ENCODE results near the gene EIF4G3.
A peak's percentile ranks its signal among the peaks of the same experiment; 100 is the strongest.
"Not testable (repeated sequence)": the region's sequence is repeated elsewhere in the genome, so short reads cannot be mapped to it uniquely, and the experiment has no call there.

Gene EIF4G3

DNA sequence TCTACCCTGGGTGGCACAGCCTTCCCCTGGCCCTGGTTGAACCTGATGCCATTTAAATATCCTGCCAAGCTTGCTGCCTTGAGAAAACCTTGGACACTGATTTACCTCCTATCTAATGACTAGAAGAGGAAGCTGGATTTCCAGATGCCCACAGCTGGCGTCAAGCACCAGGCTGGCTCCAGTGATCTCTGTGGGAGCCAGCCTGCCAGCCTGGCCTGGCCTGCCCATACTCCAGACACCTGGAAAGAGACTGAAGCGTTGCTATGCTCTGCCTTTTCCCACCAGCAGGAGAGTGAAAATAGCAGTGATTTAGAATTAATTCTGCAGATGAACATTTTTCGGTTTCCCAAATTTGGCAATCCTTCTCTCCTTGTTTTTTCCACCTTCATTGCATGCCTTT lies 11.5 kb upstream of the EIF4G3 start:
- no peak for DNase-seq

DNA sequence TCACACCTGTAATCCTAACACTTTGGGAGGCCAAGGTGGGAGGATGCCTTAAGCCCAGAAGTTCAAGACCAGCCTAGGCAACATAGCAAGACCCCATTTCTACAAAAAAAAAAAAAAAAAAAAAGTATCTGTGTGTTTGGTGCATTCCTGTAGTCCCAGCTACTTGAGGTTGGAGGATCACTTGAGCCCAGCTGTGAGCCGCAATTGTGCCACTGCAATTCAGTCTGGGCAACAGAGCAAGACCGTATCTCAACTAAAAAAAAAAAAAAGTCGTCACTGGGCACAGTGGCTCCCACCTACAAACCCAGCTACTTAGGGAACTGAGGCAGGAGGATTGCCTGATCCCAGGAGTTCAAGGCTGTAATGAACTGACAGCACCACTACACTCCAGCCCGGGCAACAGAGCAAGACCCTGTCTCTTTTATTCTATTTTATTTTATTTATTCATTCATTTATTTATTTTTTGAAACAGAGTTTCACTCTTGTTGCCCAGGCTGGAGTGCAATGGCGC lies 8.6 kb upstream of the EIF4G3 start:
- no peak for DNase-seq

DNA sequence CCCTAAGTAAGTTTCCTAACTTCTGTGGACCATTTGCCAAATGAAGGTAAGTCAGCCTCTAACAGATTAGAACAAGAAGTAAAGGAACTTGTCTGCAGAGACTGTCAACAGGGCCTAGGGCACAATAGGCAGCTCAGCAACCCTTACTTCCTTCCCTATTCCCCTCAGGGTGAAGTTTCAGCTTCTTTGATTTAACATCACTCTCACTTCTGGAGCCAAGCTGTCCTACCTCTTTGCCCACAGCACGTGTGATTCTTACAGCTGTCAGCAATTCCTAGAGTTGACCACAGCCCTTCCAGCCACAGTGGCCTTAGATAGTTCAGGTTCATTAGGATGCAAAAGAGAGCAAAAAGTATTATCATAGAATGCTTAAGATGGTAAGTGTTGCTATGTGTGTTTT lies 7.6 kb upstream of the EIF4G3 start:
- no peak for DNase-seq

DNA sequence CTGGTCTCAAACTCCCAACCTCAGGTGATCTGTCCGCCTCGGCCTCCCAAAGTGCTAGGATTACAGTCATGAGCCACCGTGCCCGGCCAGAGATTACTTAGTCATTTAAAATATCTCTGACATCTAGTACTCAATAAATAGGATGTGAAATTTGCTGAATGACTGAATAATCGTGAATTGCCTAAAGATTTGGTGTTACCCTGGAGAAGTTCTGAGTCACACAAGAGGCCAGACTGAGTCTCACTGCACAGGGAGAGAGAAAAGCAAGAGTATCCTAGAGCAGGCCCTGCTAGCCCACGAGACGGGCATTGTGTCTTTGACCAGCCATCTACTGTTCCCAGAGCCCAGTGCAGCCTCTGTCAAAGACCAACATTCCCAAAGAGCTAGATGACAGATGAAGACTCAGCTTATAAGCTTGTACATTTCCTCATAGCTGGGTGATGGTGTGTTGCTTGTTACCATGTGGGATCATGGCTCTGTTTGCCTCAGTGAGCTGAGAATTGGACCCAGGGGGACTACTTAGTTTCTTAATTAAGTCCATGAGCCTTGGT lies 5.6 kb upstream of the EIF4G3 start:
- DNase-seq: no peak

DNA sequence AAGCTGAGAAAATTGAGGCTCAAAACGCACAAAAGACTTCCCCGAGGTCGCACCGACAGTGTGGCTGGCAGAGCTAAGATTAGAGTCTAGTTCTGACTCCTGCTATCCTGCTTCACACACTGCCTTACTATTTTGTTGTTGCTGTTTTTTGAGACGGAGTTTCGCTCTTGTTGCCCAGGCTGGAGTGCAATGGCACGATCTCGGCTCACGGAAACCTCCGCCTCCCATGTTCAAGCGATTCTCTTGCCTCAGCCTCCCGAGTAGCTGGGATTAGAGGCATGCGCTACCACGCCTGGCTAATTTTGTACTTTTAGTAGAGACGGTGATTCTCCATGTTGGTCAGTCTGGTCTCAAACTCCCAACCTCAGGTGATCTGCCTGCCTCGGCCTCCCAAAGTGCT lies 1.6 kb upstream of the EIF4G3 start:
- not testable (repeated sequence) for DNase-seq

DNA sequence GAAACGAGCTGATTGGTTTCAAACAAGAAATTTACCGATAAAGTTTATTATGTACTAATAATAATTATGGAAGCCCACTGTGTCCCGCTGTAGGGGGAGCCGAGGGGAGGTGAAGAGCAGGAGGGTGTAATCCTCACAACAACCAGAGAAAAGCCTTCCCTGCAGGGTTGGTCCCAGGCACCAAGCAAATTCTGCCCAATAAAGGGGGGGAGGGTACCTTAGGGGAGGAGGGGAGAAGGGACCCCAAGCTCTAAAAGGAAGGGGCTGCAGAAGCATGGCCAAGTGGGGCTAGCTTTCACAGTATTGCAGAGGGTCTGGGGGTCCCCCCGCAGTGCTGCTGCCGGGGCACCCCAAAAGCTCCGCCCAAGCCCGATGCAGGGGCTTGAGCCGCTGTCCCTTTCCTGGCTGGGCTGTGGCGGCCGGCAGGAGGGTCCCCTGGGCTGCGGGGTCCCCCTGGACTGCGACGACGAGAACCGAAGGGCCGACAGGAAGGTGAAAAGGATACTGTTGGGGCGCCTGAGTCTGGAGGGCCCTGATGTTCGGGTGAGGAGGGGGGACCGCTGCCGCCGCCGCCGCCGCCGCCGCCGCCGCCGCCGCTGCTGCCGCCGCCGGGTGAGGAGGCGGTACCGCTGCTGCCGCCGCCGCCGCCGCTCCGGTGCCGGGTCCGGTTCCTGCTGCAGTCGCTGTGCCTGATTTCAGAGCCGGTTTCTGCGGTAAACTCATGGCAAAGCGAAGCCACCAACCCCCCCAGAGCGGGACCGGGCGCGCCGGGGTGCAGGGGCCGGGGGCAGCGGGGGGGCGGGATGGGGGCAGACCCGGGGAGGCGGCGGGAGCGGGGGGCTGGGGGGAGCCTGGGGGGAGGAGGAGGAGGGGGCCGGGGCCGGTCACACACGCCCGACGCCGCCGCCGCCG lies 771 bp downstream of the EIF4G3 start:
- DNase-seq: peak in 1 of 2 experiments; percentile 15

DNA sequence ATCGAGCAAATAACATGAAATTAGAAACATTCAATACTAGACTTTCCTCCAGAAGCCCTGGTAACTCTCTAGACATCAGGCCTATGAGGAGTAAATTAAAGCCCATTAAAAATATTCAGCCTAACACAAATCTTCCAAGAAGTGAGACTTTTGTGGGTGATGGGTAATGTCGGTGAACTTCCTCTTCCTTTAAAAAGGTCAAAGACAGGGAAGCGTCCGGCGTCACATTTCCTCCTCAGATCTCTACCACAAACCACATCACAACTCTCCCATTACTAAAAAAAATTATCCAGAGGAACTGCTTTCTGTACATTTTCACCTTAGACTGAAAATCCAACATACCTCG lies 1.4 kb downstream of the EIF4G3 start:
- DNase-seq: no peak

DNA sequence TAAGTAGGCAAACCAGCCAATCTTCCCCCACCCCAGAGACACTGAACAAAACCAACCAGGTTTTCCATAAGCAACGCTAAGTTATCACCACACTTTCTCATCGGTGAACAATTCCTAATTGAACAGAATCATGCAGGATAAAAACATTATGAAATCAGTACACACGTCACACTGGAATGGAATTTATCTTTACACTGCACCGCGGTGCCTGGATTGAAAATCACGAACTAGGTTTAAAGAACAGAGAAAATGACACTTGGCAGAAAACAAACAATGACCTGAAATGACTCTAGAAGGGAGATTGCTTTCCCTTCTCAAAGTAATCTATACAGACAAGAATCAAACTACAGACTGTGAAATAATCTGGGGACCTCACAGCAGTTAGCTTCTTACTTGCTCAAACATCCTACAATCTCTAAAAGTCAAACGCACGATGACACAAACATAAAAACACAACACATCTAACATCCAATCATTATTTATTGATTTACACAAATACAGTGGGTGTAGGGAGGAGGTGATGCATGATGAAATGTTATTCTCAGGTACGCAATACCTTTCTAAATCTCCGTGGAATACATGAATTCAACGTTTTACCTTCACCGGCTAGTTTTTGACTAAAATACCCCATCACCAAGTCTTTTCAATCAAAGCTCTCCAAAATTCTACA lies 1.9 kb downstream of the EIF4G3 start:
- DNase-seq: no peak

DNA sequence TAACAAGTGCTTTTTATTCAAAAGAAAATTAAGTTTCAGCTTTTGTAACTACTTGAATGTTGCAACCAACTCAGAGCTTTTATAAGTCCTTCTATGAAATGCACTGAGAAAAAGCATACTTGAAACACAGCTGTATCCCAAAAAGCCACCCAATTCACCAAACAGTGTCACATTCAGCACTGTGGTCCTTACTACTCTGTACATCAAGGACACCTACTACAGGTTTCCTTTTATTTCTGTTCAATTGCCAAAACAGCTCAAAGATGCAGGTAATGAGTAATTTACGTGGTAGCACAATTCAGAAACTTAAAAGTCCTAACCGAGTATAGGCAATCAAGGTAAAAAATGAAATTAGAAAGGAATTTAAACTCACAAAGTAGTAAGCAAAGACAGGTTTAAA lies 2.5 kb downstream of the EIF4G3 start:
- no peak for DNase-seq

DNA sequence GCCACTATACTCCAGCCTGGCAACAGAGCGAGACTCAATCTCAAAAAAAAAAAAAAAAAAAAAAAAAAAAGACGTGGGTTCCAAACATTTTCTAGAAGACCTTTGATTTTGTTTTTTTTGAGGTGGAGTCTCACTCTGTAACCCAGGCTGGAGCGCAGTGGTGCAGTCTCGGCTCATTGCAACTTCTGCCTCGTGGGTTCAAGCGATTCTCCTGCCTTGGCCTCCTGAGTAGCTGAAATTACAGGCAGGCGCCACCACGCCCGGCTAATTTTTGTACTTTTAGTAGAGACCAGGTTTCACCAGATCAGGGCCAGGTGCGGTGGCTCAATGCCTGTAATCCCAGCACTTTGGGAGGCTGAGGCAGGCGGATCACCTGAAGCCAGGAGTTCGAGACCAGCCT lies 3.6 kb downstream of the EIF4G3 start:
- DNase-seq: not testable (repeated sequence)

DNA sequence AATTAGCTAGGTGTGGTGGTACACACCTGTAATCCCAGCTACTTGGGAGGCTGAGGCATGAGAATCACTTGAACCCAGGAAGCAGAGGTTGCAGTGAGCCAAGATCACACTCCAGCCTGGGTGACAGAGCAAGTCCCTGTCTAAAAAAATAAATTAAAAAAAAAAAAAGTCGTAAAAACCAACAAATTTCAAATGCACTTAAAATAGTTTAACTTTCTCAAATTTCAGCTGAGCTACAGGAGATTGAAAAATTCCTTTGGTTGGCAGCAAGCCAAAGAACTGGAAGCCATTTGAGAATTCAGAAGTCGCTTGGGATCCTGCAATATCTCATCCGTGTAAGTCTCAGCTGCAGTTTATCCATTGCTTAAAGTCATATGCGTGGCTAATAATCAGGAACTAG lies 5.9 kb downstream of the EIF4G3 start:
- DNase-seq: not testable (repeated sequence)

DNA sequence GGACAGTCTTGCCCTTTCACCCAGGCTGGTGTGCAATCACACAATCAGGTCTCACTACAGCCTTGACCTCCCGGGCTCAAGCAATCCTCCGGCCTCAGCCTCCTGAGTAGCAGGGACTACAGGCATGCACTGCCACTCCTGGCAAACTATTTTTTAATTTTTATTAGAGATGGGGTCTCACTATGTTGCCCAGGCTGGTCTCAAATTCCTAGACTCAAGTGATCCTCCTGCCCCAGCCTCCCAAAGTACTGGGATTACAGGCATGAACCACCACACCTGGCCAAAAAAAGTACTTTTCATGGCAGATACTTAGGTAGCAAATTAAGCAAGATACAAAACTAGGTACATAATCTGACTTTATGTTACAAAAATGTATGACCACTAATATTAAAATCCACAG lies 8.3 kb downstream of the EIF4G3 start:
- no peak for DNase-seq

DNA sequence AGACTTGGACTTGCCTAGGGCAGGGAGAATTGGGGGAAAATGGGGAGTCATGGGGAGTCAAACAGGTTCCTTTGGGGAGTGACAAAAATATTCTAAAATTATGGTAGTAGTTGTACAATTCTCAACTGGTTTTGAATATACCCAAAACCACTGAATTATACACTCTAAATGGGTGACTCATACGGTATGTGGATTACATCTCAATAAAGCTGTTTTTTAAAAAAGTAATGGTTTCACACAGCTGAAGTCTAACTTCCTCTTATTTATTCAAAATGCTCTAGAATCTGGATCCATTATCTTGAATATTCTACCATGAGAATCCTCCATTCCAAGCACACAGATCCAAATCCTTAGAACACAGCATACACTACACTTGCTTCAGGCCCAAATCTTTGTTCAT lies 11.1 kb downstream of the EIF4G3 start:
- no peak for DNase-seq

DNA sequence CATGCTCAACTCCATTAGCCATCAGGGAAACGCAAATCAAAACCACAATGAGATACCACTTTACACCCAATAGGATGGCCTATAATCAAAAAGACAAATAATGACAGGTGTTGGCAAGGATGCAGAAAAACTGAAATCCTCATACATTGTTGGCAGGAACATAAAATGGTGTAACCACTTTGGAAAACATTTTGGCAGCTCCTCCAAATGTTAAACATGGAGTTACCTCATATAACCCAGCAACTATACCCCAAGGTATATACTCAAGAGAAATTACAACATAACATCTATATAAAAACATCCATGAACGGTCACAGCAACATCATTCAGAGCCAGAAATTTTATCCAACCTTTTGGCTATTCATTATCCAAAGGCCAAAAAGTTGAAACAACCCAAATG lies 11.6 kb downstream of the EIF4G3 start:
- no peak for DNase-seq

DNA sequence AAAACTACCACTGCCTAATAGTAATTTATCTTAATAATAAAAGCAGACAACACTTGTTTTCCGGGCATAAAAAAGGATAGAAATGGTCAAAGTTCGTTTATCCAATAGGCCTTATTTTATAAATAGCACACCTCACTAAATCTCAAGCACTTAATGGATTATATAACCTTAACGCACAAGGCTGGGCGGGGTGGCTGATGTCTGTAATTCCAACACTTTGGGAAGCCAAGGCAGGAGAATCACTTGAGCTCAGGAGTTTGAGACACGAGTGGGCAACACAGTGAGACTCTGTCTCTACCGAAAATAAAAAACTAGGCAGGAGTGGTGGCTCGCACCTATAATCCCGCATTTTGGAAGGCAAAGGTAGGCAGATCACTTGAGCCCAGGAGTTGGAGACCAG lies 12.4 kb downstream of the EIF4G3 start:
- no peak for DNase-seq

DNA sequence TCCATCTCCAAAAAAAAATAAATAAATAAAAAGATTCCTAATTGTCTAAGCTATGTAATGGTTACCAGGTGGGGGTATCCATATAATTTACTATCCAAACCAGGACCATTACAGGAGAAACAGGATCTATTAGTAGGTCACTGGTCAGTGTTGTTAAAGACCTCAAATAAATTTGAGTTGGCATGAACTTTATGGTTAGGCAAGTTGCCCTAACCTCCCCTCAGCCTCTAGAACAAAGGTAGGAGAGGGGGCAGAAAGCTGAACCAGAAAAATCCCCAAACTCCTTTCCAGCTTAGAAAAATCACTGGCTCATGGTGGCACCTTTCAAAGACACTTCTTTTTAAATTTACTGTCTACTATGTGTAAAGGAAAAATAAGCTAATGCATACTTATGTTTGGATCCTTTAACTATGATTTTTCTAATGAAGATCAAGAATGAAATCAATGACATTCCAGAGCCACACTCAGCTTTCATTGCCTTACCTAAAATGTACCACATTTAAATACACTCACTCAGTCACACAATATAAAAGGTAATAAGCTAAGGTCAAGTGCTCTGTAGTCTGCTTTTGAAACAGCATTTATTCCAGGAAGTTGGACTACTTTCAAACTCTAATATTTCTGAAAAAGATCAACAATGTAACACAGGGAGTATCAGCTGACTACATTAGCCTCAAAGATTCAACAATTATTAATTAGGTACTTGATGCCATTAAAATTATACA lies 13.8 kb downstream of the EIF4G3 start:
- DNase-seq: no peak

DNA sequence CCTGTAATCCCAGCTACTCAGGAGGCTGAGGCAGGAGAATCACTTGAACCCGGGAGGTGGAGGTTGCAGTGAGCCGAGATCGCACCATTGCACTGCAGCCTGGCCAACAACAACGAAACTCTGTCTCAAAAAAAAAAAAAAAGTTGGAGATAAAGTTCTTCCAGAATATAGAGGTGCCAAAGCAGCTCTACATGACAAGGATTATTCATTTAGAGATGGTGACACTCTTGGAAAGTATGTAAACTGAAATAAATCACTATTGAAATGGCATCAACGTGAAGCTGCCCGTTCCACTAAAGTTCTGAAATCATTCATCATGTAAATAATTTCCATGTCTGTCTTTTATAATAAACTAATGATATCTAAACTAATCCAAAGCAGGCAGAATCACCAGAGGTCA lies 14.9 kb downstream of the EIF4G3 start:
- no peak for DNase-seq

DNA sequence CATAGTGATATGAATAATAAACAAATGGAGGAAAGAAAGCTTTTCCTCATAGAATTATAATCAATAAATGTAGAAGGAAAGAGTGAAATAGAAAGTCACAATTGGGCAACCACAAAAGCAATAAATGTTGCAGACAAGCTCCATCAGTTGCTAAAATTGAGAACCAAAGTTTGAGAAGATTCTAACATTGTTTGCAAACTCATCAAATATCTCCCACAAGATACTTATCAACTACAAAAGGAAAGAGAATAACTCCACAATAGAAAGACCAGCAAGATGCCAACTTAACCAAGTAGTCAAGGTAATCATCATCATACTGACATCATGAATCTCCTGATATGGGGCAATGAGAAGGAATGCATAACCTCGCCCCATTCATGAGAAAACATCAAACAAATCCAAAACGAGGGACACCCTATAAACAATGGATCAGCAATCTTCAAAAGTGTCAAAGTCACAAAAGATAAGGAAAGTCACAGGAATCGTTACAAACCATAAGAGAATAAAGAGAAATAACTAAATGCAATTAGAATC lies 16.4 kb downstream of the EIF4G3 start:
- DNase-seq: no peak

DNA sequence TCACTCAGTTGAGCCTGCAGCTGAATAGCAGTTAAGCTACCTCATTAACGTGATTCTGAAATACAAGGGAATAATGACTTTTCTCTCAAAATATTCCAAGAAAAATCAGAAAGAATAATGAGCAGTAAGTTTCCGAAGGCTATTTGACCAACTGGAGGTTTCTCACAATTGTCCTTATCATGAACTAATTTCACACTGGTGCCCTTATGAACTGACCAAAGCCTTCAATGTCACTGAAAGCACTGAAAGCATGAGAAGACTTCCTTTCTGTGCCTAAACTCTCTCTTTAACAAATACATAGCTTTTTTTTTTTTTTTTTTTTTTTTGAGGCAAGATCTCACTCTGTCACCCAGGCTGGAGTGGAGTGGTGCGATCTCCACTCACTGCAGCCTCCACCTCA lies 18.8 kb downstream of the EIF4G3 start:
- no peak for DNase-seq

DNA sequence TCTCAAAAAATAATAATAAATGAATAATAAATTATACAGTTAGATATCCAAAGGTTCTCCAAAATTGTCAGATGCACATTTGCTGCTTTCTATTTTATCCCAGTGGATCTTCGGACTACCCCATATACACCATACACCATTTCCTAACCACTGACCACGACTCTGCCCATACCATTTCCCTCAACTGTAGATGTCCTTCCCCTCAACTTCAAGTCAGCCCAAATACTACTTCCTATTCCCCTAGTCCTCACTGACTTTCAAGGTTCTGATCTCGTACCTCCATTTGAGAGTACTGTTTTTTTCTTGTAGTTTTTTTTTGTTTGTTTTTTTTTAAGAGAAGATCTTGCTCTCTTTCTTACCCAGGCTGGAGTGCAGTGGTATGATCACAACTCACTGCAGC lies 19.6 kb downstream of the EIF4G3 start:
- DNase-seq: no peak

DNA sequence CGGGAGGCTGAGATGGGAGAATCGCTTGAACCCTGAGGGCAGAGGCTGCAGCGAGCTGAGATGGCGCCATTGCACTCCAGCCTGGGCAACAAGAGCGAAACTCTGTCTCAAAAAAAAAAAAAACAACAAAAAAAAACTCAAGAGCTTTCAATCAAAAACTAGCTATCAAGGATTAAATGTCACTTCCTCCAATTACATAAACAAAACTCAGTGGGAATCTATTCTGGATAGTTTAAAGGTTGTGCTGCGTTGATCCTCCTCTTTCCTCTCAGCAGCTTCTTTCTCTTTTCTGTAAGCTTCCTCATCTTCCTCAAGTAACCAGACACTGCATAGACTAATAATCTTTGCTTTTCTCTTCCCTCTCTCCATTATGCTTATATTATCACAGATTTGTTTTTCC lies 20.7 kb downstream of the EIF4G3 start:
- DNase-seq: no peak

DNA sequence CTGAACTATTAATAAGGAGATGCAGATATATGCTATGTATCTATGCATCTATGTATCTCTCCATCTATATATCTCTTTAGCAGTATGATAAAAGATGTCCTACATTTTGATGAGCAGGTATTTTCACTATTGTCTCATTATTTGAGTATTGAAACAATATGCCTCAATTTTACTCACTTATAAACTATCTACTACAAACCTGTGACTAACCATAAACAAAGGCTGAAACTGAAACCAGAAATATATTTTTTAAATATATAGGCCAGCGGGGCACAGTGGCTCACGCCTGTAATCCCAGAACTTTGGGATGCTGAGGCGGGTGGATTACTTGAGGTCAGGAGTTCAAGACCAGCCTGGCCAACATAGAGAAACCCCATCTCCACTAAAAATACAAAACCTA lies 22.0 kb downstream of the EIF4G3 start:
- no peak for DNase-seq

DNA sequence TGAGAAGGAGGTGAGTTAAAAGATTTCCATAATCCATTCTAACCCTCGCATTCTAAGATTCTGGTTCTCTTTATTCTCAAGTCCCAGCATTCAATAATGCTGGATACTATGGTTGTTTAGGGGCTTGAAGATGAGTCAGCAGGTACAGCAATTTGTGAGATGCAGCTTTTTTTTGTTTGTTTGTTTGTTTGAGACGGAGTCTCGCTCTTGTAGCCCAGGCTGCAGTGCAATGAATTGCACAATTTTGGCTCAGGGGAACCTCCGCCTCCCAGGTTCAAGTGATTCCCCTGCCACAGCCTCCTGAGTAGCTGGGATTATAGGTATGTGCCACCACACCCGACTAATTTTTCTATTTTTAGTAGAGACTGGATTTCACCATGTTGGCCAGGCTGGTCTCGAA lies 23.3 kb downstream of the EIF4G3 start:
- DNase-seq: no peak

All from NCI-H1930 (cell line).